DMS79 (cell line): ENCODE measurements around the gene PDIA5.

Source experiments
- DNase-seq: peaks from one replicate; lab custom pipeline; 2025; lab: John Stamatoyannopoulos, UW

PDIA5 gene

DNA sequence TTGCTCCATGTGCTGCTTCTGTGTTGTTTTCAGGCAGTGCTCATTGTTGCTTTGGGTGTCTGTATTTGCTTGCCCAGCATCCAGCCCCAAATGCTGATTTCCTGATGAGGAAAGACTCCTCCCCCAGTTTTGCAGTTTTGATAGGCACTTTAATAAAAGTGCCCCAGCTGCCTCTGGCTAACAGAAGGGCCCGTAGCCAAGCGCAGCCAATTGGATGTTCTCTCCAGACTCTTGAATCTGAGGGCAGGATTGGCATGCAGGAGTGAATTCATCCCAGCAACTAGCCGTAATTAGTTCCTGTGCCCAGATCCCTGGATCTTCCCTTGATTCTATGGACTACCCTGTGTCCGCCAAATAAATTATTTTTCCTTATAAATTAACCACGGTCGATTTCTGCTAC, 24.4 kb upstream of the PDIA5 start:
- peak; percentile 23 for DNase-seq

DNA sequence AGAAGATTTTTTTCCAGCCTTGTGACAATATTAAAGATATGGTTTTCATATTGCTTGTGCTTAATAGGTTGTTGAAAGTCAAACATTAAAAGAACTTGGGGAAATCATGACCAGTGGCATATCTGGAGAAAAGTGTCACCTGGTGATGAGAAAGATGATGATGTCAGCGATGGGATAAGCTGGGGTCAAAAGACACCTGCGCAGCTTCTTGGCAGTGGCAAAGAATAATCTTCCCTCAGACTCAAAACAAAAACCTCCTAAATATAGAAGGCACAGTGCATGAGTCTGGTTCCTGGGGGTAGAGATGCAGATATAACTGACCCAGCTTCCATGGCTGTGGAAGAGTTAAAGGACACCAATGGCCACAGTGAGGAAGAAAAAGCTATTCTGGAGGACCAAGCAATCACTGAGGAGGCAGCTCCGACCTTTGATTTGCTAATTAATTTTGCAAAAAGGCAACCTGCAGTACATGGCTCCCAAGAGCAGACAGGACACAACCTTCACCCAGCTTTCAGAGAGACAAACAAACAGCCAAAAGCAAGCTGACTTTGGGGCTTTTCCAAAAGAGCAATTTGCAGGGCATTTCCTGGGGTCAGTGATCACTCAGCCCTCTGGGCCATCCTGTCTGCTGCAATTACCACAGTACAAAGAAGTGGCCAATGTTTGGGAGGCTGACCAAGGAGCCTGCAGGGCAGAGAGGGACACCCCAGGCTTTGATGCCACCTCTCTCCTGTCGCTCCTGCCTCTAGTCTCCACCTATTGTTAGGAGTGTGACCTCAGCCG, 21.7 kb upstream of the PDIA5 start:
- DNase-seq = no peak

DNA sequence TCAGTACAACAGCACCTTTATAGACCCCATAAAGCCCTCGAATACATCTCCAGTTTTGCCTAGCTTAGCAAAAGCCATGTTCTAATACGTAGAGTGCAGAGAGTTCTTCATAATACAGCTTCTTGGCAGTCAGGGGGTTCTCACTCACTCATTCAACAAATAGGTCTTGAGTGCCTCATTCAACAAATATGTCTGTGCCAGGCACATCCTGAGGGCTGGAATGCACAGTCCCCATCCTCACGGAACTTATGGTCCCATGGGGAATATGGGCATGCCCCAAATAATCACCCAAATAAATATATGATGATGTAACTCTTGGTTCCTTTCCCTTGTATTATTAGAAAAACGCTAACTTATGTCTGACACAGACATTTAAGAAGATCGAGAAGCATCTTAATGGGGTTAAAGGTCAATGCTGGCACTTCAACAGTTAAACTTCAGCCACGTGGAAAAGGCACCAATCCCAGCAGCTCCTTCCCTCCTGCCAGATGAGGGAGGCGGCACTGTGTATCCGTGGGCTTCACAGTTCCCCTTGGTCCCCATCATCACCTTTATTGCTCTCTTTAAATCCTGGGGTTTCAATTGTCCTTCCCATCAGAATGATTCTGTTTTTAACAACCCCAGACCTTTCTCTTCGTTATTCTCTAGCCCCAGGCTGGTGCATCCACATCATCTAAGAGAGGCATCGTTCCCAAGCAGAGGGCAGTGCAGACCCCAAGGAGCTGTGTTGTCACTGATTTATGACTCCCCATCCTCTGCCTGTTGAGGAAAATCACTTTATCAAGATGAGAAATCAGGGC, 20.4 kb upstream of the PDIA5 start:
- DNase-seq = no peak

DNA sequence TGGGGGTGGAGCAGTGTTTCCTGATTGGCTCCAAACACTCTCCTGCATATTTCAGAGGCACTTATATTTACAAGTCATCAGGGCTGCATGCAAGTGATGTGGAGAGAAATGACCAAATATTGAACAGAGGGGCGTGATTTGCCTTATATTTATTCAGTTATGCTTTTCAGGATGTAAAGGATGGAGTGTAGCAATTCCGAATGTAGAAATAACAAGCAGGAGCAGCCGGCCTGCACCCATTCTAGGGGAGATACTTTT, 19.8 kb upstream of the PDIA5 start:
- no peak for DNase-seq

DNA sequence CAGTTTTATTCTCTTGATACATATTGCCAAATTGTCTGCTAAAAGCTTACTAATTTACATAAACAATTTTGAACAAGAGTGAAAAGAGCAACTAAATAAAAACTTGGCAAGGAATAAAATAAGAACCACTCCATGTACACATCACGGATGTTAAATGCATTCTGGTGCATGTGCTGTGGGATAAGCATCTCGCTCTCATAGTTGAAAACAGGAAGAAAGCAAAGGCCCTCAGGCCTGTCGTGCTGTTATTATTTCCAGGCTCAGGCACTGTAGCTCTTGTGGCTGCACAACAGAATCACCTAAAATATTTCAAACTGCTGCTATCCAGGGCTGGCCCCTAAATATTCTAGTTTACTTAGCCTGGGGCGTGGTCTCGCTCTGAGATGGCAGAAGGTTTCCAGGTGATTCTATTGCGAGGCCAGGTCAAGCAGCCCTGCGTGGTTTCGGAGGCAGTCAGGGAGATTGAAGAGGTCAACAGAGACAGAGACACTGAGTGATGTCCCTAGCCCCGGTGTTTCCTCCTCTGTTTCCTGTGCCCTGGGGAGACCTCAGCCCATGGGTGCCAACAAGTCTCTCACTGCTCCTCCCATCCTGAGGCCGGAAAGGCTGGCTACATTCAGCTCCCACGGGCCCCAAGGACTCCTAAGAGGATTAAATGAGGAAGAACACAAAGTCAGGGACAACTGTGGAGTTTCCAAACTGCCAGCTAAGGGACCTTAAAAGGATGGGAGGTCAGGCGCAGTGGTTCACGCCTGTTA, 18.2 kb upstream of the PDIA5 start:
- no peak for DNase-seq

DNA sequence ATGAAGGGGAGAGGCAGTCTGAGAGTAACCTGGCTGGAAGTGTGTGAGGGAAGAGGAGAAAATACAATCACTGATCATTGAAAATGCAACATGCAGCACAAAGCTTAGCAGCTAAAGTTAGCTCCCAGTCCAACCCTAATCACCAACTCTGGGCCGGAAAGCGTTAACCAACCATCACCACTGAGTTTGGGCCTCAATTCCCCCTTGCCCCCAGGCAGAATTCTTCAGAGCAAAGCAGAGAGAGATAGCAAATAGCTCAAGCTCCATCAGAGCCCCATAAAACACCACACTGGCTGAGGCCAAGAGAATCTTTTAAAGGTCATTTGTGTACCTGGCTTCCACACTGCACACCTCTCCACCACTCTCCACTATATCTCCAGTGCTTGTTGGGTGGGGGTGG, 16.2 kb upstream of the PDIA5 start:
- no peak for DNase-seq

DNA sequence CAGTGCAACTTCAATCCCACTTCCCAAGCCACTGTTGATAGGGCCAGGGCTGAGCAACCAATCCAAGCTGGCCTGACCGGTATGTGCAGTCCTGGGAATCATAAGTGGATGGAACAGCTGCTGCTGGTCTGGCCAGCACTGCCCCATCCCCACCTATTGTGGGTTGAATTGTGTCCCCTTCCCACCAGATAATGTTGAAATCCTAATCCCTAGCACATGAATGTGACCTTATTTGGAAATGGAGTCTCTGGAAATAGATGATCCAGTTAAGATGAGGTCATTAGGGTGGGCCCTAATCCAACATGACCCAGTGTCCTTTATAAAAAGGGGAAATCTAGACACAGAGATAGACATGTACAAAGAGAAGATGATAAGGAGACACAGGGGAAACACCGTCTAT, 13.7 kb upstream of the PDIA5 start:
- DNase-seq = no peak

DNA sequence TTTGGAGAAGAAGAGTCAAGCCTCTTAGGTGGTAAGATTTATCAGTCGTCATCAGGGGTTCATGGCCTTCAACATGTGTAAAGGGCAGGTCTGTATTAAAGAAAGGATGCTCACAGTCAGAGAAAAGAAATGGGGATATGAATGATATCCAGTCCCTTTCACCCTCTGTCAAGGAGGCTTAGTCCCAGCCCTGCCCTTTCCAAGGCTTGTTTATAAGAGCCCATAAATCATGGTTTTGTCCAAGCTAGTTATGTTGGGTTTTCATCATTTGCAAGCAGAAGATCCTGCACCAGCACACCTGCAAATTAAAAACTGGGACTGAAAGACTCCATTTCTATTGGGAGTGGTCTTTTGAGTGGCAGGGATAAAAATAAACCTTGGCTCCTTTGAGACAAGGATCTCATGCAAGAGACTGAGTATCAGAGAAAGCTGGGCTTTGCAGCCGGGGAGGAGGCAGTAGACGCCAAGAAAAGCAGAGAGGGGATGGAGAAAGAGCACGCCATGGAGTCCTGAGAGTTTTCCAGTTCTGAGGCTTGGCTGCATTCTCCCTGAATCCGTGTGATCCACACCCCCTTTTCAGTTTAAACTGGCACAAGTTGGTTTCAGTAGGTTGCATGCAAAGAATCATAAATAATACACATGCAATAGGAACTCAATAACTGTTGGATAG, 12.6 kb upstream of the PDIA5 start:
- DNase-seq = no peak

DNA sequence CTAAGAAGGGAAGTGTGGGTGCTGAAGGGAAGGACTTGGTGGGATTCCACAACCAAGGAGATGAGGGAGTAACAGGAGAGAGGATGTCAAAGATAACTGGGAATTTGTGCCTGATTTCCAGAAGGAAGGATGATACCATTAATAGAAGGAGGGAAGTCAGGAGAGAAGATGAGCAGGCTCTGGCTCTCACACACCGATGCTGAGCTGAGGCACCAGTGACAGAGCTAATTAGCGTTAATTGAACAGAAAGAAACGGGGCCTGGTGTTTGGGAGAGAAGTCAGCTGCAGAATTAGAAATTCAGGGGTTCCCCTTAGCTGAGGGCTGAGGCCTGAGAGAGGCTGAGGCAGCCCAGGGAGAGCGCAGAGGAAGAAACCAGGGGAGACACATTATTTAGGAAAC, 11.9 kb upstream of the PDIA5 start:
- DNase-seq = no peak

DNA sequence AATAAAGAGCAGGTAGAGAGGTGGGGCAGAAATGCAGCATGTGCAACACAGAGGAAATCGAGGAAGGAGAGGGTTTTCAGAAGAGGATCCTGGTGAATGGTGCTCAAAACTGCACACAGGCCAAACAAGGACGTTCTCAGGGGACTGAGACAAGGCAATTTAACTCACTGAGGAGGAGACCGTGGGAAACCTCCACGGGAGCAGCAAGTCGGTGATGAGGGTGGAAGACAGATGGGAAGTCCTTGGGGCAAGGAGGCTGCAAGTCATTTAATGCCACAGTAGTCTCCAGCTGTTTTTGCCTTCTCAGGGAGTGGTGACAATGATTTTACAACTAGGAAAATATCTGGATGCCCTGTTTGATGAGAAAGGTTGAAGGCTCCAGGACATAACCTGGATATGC, 11.5 kb upstream of the PDIA5 start:
- DNase-seq = no peak

DNA sequence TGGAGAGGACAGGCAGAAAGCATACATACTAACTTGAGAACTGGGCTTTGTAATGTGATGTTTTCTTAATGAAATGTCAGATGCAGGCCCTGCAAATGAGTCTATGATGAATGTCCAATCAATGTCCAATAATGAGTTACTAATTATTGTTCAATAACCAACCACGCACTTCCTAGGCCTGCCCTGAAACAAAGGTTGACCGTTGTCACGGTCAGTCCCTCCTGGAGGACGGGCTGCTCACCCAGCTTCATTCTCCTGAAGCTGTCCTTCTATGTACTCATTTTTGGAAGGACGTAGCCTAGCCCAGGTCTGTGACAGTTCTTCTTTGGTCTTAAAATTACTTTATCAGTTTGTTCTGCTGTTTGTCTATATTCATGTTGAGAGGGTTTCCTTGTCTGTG, 8.3 kb upstream of the PDIA5 start:
- DNase-seq = no peak

DNA sequence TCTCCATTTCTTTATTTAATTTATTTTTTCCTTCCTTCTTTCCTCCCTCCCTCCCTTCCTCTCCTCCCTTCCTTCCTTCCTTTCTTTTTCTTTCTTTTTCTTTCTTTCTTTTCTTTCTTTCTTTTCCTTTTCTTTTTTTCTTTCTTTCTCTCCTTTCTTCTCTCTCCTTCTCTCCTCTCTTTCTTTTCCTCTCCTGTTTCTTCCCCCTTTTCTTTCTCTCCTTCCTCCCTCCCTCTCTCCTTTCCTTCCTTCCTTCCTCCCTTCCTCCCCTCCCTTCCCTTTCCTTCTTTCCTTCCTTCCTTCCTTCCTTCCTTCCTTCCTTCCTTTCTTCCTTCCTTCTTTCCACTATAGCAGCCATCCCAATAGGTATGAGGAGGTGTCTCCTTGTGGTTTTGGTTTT, 6.8 kb upstream of the PDIA5 start:
- no peak for DNase-seq

DNA sequence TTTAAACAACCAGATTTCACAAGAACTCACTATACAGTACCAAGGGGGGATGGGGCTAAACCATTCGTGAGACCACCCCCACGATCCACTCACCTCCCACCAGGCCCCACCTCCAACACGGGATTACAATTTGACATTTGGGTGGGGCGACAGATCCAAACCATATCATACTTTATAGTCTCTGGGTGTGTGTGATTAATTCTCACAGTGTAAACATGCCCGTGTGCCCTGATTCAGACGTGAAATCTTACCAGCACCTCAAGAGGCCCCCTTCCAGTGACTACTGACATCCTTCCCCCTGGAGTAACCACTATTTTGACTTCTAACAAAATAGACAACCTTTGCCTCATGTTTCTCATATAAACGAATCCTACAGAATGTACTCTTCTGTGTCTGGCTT, 5.0 kb upstream of the PDIA5 start:
- no peak for DNase-seq

DNA sequence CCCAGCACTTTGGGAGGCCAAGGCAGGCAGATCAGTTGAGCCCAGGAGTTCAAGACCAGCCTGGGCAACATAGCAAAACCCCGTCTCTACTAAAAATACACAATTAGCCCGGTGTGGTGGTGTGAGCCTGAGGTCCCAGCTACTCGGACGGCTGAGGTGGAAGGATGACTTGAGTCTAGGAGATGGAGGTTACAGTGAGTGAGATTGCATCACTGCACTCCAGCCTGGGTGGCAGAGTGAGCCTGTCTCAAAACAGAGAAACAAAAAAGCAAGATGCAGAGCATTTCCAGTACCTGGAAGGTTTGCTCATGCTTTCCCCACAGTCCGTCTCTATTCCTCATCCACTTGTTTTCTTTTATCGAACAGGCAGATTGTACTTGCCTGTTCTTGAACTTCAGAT, 3.8 kb upstream of the PDIA5 start:
- DNase-seq = no peak

DNA sequence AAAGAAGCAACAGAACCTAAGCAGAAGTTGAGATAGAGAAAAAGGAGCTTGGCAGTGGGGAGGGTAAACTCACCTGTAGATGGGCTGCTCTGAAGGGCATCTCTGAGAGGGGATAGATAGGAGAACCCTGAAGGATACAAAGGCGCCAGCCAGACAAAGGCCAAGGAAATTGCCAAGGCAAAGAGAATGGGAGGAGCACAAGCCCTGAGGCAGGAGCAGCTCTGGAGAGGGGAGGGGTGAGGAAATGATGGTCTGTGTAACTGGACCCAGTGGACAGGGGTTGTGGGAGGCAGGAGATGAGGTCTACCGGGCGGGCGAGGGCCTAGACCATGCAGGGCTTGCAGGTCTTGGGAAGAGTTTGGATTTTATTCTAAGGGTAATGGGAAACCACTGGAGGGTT, 2.3 kb upstream of the PDIA5 start:
- DNase-seq = no peak

DNA sequence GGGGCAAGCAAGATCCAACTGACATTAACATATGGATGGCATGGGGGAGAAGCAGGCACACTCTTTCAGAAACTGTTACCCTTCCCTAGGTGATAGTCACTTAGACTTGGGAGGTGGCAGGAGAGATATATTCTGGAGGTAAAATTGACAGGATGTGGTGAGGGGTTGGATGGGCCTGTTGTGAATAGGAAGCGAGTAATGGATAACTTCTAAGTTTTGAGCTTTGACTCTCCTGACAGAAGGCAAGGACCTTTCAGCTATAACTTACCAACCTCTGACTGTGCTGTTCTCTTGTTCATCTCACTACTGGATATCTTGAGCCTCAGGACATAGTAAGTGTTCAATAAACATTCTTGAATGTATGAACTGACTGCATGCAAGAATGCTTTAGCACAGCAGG, 1.9 kb upstream of the PDIA5 start:
- no peak for DNase-seq

DNA sequence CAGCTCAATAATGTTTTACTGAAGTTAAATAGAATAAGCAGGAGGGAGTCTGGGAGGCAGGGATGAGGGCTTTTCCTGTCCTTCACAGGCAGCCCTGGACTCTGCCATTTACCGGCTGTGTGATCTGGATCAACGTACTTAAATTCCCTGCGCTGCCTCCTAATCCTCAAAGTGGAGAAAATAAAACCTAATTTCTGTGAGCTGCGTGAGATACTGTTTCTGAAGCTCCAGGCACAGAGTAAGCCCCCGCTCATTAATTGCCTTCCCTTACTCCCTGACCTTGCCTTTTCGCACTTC, 278 bp upstream of the PDIA5 start:
- no peak for DNase-seq

DNA sequence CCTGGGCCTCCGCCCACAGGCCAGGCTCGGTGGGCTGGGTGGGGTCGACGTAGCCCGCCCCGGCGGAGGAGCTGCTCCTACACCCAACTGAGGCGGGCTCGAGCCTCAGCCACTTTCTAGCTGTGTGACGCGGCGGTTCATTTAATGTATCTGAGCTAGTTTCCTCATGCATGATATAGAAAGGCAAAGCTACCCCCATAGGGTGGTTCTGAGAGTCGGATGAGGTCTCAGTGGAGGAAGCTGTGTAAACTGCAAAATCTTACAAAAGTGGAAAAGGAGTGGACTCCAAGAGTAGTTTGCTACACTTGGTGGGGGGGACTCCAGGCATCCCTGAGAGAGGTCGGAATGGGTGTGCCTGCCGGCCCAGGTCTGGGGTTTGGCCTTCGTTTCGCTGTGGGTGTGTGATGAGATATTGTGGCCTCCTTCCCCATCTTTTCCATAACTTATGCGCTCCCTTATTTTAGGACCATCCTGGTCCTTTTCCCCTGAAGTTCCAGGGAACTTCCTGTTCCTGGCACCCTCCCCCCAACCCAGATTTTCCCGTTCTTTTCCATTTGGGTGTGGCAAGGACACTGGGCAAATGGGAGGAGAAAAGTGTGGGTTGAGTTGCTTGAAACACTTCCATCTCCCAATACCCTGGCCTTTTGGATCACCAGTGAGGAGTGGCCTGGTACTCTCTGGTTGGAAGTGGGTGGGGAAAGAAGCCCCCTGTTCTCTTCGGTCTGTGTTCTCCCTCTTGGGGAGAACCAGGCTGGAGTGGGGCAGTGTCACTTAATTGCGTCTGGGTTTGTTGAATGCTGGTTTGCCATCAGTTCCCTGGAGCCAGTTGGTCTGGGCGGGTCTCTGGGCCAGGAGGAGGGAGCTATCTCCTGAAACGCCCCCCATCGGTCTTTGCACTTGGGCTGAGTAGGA, 1.1 kb downstream of the PDIA5 start:
- no peak for DNase-seq

DNA sequence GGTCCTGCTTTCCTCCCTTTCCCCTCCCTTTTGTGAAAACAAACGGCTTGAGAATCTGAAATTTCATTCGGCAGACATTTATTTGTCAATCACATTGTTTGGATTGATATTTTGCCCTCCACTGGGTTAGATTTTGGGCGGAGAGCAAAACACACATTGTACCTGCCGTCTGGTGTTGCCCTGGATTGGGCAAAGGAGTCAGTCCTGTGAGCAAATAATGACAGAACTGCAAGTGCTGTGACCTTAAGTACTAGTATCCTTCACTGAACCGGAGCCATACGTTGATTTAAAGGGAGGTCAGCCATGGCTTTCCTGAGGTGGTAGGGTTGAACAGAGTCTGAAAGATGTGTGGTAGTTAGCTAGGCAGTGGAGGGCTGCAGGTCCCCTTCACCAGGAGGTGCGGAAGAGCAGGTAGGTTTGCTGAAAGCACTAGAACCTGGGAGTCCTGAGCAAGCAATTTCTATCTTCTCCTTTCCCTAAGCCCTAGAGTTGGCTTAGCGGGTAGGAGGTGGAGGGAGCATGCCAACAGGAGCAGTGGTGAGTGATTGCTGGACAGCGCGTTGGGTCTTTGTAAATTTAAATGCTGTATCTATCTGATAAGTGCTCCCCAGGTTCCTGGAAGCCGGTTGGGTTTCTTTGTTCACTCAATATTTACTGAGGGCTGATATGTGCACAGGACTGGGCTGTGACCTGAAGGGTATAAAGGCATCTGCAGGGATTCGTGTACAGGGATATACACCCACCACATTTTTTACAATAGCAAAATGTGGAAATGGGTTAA, 2.0 kb downstream of the PDIA5 start:
- no peak for DNase-seq

DNA sequence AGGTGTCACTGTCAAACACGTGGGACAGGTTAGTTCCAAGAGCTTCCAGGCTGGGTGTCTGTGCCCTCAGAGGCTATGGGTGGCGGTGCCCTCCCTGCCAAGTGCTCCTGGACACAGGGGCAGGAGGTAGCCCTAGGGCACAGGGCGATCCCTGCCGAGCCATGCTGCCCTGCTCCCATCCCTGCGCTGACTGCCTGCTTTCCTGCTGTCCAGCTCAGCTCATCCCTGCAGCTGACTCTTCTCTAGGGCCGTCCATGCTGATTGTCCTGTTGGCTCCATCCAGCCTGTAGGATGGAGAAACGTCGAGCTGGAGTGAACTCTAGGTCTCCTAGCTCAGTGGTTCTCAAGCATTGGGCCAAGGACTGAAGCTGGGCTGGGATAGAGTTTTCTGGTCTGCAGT, 3.7 kb downstream of the PDIA5 start:
- no peak for DNase-seq

DNA sequence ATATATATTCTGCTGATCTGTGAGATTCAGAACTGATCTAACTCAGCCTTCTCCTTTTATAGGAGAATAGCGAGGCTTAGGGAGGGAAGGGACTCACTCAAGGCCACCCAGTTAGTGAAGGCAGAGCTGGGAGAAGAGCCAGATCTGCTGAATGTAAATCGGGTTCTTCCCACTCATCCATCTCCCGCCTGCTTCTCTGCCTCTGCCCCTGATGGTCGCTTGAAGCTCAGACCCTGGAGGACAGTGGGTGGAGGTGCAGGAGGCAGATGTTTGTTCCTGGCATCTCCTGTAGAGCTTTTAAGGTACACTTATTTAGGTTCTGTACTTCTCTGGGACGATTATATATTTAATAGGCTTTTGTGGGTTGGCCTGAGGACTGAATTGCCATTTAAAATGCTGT, 4.3 kb downstream of the PDIA5 start:
- DNase-seq = peak; percentile 59
